ENCODE data around the gene STXBP6.

The STXBP6 gene

GRCh38 chr14:25074099-25074685, 24.2 kb upstream of the STXBP6 start:
- no peak for TF ChIP-seq ZNF565 (CRISPR knock-in tag; conservative IDR thresholded peaks at IDR 0.05; ENCODE audit: low read depth)
- no peak for ATAC-seq

DNA sequence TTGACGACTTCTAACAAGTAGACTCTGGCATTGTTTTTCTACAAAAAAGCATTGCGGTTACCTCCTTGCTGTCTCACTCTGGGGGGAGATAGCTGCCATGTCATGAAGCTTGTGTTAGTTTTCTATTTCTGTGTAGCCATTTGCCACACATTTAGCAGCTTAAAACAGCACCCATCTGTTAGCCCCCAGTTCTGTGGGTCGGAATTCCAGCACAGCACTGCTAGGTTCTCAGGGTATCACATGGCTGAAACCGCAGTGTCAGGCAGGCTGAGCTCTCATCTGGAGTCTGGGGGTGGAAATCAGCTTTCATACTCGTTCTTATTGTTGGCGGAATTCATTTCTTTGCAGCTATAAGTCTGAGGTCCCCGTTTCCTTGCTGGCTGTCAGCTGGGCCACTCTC, 19.9 kb upstream of the STXBP6 start:
- no peak for ATAC-seq
- TF ChIP-seq ZNF70 (CRISPR knock-in tag; IDR thresholded peaks at IDR 0.05) (no peak), POU6F1 (CRISPR knock-in tag; IDR thresholded peaks at IDR 0.05; ENCODE audit: borderline replicate concordance, low read depth) (no peak)

- no peak for TF ChIP-seq POU6F1 (CRISPR knock-in tag; IDR thresholded peaks at IDR 0.05; ENCODE audit: borderline replicate concordance, low read depth)
- no peak for TF ChIP-seq CREB5 (CRISPR knock-in tag; IDR thresholded peaks at IDR 0.05; ENCODE audit: low read depth)
- TF ChIP-seq ZC3H10 (CRISPR knock-in tag; IDR thresholded peaks at IDR 0.05): no peak
- no peak for TF ChIP-seq BACH2 (CRISPR knock-in tag; IDR thresholded peaks at IDR 0.05; ENCODE audit: borderline replicate concordance)
- TF ChIP-seq PPARA (CRISPR knock-in tag; IDR thresholded peaks at IDR 0.05; ENCODE audit: borderline replicate concordance): no peak
- TF ChIP-seq ISL1 (CRISPR knock-in tag; IDR thresholded peaks at IDR 0.05): no peak
- TF ChIP-seq RARB (CRISPR knock-in tag; IDR thresholded peaks at IDR 0.05): no peak
- no peak for TF ChIP-seq CSDC2 (CRISPR knock-in tag; IDR thresholded peaks at IDR 0.05)
- no peak for TF ChIP-seq ZNF8 (CRISPR knock-in tag; IDR thresholded peaks at IDR 0.05)
- no peak for TF ChIP-seq ZNF565 (CRISPR knock-in tag; conservative IDR thresholded peaks at IDR 0.05; ENCODE audit: low read depth)
- TF ChIP-seq OSR1 (CRISPR knock-in tag; IDR thresholded peaks at IDR 0.05): no peak
- TF ChIP-seq TSHZ2 (CRISPR knock-in tag; IDR thresholded peaks at IDR 0.05): no peak
- TF ChIP-seq ZFP3 (CRISPR knock-in tag; IDR thresholded peaks at IDR 0.05): no peak
- ATAC-seq: no peak
Observed at GRCh38 chr14:25067600-25067999, 17.7 kb upstream of the STXBP6 start.

DNA sequence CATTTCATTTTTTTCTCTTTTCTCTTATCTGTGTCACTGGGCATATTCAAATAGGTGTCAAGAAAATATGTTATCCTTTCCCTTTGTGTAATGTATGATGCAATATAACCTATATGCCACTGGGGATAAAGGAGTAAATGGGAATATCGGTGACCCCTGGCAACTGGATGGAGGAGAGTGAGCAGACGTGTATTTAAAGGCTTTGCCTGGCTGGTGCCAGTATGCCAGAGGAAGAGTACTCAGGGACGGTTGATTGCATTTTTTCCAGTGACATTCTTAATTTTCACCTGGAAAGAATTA, 12.0 kb upstream of the STXBP6 start:
- ATAC-seq: no peak
- TF ChIP-seq, protein P1, sequence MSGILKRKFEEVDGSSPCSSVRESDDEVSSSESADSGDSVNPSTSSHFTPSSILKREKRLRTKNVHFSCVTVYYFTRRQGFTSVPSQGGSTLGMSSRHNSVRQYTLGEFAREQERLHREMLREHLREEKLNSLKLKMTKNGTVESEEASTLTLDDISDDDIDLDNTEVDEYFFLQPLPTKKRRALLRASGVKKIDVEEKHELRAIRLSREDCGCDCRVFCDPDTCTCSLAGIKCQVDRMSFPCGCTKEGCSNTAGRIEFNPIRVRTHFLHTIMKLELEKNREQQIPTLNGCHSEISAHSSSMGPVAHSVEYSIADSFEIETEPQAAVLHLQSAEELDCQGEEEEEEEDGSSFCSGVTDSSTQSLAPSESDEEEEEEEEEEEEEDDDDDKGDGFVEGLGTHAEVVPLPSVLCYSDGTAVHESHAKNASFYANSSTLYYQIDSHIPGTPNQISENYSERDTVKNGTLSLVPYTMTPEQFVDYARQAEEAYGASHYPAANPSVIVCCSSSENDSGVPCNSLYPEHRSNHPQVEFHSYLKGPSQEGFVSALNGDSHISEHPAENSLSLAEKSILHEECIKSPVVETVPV (CRISPR knock-in tag; IDR thresholded peaks at IDR 0.05): no peak
- TF ChIP-seq POU6F1 (CRISPR knock-in tag; IDR thresholded peaks at IDR 0.05; ENCODE audit: borderline replicate concordance, low read depth) (no peak), PPARA (CRISPR knock-in tag; IDR thresholded peaks at IDR 0.05; ENCODE audit: borderline replicate concordance) (no peak), ZC3H10 (CRISPR knock-in tag; IDR thresholded peaks at IDR 0.05) (no peak), ISL1 (CRISPR knock-in tag; IDR thresholded peaks at IDR 0.05) (no peak), BACH2 (CRISPR knock-in tag; IDR thresholded peaks at IDR 0.05; ENCODE audit: borderline replicate concordance) (no peak), GLIS3 (CRISPR knock-in tag; IDR thresholded peaks at IDR 0.05) (no peak), ZFP3 (CRISPR knock-in tag; IDR thresholded peaks at IDR 0.05) (no peak), RARB (CRISPR knock-in tag; IDR thresholded peaks at IDR 0.05) (no peak), ESRRG (CRISPR knock-in tag; IDR thresholded peaks at IDR 0.05) (no peak), TOX (CRISPR knock-in tag; IDR thresholded peaks at IDR 0.05; ENCODE audit: borderline replicate concordance) (no peak), CREB5 (CRISPR knock-in tag; IDR thresholded peaks at IDR 0.05; ENCODE audit: low read depth) (no peak), OSR1 (CRISPR knock-in tag; IDR thresholded peaks at IDR 0.05) (no peak), TCF4 (CRISPR knock-in tag; IDR thresholded peaks at IDR 0.05; ENCODE audit: borderline replicate concordance) (no peak), ARNTL (CRISPR knock-in tag; IDR thresholded peaks at IDR 0.05; ENCODE audit: borderline replicate concordance, low read depth) (no peak), CSDC2 (CRISPR knock-in tag; IDR thresholded peaks at IDR 0.05) (no peak)
- TF ChIP-seq, protein P2, sequence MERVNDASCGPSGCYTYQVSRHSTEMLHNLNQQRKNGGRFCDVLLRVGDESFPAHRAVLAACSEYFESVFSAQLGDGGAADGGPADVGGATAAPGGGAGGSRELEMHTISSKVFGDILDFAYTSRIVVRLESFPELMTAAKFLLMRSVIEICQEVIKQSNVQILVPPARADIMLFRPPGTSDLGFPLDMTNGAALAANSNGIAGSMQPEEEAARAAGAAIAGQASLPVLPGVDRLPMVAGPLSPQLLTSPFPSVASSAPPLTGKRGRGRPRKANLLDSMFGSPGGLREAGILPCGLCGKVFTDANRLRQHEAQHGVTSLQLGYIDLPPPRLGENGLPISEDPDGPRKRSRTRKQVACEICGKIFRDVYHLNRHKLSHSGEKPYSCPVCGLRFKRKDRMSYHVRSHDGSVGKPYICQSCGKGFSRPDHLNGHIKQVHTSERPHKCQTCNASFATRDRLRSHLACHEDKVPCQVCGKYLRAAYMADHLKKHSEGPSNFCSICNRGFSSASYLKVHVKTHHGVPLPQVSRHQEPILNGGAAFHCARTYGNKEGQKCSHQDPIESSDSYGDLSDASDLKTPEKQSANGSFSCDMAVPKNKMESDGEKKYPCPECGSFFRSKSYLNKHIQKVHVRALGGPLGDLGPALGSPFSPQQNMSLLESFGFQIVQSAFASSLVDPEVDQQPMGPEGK (CRISPR knock-in tag; IDR thresholded peaks at IDR 0.05; ENCODE audit: borderline replicate concordance): no peak
